GM12873 (cell line): ENCODE data around the gene TWF2.
A peak's percentile ranks its signal among the peaks of the same experiment; 100 is the strongest.

Source experiments
- CTCF ChIP-seq: IDR thresholded peaks from 2 replicates; pipeline ENCODE4 v1.5.1; 2012; ENCODE audit warnings: low read depth, mild to moderate bottlenecking, moderate library complexity, low read length, control low read depth; ENCODE audit not compliant: insufficient read depth; ENCODE audit errors: missing control alignments

TWF2 gene

GRCh38 chr3:52230461-52230860 lies 8.5 kb downstream of the TWF2 start:
- no peak for TF ChIP-seq CTCF

- TF ChIP-seq CTCF = no peak
Measured at GRCh38 chr3:52229656-52230055, 9.3 kb downstream of the TWF2 start.

GRCh38 chr3:52228751-52229291 lies 10.1 kb downstream of the TWF2 start:
- TF ChIP-seq CTCF = no peak

GRCh38 chr3:52228266-52228665 lies 10.7 kb downstream of the TWF2 start:
- TF ChIP-seq CTCF = no peak

- TF ChIP-seq CTCF = no peak
Measured at GRCh38 chr3:52227766-52228165, 11.2 kb downstream of the TWF2 start.

GRCh38 chr3:52227117-52227516 lies 11.8 kb downstream of the TWF2 start:
- peak; percentile 21 for TF ChIP-seq CTCF

GRCh38 chr3:52226229-52226817 lies 12.6 kb downstream of the TWF2 start:
- peak; percentile 27 for TF ChIP-seq CTCF
